GM13976 (cell line): ENCODE results near the gene ZNF652.

ENCODE experiments used
- DNase-seq: peaks from one replicate; pipeline ENCODE4 v3.0.0; 2012; ENCODE audit warnings: low spot score
- in situ Hi-C: fragments of 300-500 bp; cut with MboI; formaldehyde crosslinking; loops from one replicate; pipeline ENCODE4 v1.12.0; 2022; ENCODE audit warnings: low sequenced_read_pairs, mixed read lengths, inconsistent platforms; ENCODE audit not compliant: unreplicated experiment
- TF ChIP-seq, protein P1 (sequence below): IDR thresholded peaks from 2 replicates; pipeline ENCODE4 v1.5.1; 2012; ENCODE audit warnings: borderline replicate concordance, mild to moderate bottlenecking; ENCODE audit not compliant: insufficient read depth; ENCODE audit errors: extremely low read depth, missing control alignments, control extremely low read depth

ZNF652 gene

DNA sequence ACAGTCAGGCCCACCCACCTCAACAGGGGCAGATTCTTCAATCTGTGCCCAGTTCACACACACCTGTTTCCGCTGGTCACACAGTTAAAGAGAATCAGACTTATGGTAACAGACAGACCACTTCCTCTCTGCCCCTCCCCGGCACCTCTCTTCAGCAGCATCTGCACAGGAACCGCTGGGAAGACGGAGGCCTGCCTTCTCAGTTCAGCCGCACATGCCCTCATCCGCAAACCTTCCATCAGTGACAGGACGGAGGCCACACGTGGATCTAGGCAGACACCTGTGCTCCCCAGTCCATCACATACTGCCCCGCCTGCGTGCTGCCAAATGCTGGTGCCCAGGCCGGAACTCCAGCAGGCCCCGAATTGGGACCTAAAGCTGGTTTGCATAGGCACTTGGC, 42.3 kb upstream of the ZNF652 start:
- TF ChIP-seq, protein P1, sequence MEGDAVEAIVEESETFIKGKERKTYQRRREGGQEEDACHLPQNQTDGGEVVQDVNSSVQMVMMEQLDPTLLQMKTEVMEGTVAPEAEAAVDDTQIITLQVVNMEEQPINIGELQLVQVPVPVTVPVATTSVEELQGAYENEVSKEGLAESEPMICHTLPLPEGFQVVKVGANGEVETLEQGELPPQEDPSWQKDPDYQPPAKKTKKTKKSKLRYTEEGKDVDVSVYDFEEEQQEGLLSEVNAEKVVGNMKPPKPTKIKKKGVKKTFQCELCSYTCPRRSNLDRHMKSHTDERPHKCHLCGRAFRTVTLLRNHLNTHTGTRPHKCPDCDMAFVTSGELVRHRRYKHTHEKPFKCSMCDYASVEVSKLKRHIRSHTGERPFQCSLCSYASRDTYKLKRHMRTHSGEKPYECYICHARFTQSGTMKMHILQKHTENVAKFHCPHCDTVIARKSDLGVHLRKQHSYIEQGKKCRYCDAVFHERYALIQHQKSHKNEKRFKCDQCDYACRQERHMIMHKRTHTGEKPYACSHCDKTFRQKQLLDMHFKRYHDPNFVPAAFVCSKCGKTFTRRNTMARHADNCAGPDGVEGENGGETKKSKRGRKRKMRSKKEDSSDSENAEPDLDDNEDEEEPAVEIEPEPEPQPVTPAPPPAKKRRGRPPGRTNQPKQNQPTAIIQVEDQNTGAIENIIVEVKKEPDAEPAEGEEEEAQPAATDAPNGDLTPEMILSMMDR = no peak
- in situ Hi-C loops = loop anchor here (10.0 to 25.0 kb wide), 2 partner anchors 150 to 283 kb away; partner anchors contain the start of gene SPOP

DNA sequence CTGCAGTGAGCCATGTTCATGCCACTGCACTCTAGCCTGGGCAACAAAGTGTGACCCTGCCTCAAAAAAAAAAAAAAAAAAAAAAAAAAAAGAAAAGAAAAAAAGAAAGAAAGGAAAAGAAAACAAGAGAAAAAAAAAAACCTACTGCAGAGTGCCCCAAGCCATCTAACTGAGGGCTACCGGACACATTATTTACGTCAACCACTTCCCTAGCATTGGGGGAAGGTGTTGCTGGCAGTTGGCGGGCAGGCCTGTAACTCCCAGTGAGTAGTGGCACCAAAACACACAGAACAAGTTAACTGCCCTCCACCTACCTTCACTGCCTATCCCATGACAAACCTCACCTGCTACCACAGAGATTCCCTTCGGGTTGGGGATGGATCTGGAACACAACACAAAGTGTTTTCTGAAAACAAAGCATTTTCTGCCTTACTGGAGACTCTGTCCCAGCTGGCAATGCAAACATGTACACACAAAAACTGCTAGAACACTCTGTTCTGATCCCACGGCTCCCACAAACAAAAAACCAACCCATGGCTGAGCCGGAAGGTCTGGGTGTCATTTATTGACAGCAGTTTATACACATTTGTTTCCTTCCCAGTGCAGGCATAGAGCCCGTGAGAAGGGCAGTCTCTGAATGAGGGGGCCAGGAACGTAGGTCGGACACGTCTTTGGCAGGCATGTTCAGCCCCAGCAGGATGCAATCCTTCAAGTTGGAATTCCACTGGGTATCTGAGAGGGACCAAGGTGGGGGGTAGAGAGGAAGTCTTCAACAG, 41.7 kb upstream of the ZNF652 start:
- TF ChIP-seq, protein P1 = no peak
- DNase-seq = no peak
- in situ Hi-C loops = loop anchor here (10.0 to 25.0 kb wide), 2 partner anchors 151 to 284 kb away; partner anchors contain the start of gene SPOP

More for the DNA sequence above, 42.3 kb upstream of the ZNF652 start:
- DNase-seq = no peak

DNA sequence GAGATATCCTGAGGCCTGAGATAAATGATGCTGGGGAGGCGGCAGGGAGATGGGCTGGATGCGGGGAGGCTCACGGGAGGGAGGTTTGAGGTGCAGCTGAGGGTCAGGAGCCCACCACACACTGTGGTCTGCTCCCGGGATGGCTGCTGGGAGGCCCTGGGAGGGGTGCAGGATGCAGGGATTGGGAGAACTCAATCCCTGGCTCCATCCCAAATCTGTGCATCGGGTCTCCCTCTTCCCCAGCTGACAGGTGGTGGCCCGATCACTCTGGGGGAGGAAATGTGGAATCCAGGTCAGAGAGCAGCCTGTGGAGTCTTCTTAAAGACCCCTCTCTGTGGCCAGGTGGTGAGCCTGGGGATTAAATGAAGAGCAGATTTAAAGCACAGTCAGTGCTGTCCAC, 40.7 kb upstream of the ZNF652 start:
- DNase-seq = no peak
- in situ Hi-C loops = loop anchor here (10.0 to 25.0 kb wide), 2 partner anchors 152 to 285 kb away; partner anchors contain the start of gene SPOP
- TF ChIP-seq, protein P1 = no peak

DNA sequence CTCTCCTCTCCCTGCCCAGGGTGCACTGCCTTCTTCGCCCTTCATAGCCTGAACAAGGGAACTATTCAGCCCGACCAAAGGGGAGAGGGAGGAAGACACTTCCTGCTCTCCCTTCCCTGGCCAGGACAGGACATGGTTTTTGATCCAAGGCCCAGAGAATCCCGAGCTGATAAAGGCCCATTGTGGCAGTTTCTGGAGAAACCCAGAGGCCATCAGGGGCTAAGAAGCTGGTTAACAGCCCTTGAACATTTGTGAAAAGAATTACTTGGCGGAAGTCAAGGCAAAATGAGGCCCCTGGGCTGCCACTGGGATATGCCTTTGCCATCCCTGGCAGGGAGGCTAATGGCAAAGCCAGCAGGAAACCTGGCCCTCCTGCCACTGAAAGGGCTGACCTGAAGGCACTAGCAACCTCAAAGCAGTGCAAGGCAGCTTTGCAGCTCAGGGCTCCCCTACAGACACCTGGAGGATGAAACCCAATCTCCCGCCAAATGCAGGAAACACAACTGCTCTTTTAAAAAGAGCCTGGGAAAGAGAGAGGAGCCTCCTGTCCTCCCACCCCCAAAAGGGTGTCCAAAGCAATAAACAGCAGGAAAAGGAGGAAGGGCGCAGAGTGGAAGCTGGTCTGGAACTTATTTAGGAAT, 40.0 kb upstream of the ZNF652 start:
- TF ChIP-seq, protein P1 = no peak
- in situ Hi-C loops = loop anchor here (10.0 to 25.0 kb wide), 2 partner anchors 153 to 285 kb away; partner anchors contain the start of gene SPOP
- no peak for DNase-seq

DNA sequence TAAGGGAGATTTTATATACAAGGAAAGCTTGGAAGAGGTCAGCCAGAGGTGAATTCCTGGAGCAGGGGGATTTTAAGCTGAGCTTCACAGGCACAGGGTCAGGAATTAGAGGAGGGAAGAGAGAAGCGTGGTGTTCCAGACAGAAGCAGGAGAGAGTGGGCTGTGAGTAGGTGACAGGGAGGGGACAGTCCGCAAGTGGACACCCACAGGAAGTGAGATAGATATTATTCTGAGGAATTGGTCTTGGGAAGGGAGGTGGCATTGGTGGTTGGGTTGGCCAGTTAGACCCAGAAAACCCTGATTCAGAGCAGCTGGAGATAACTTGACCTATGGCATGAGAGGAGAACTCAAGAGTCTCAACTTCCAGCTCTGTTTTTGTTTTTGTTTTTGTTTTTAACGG, 37.9 kb upstream of the ZNF652 start:
- no peak for DNase-seq
- TF ChIP-seq, protein P1 = no peak
- in situ Hi-C loops = loop anchor here (5.0 to 25.0 kb wide), 3 partner anchors 83 to 287 kb away; partner anchors contain the start of gene SPOP

DNA sequence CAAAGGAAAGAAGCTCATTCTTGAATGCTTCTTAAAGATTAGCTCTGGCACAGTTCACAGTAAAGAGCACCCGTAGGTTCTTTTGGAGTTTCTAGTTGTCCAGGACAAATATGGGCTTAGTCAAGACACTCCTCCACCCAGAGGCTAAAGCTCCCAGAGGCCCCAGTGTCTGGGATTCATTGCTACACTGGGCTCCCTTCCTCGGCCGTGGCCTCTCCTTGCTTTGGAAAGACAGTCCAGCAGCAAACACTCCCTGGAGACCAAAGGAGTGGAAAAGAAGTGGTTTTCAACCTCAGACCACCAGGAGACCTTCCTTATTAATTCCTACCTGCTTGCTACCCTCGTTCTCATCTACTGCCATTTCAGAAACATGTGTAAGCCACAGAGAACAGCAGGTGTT, 35.5 kb upstream of the ZNF652 start:
- TF ChIP-seq, protein P1 = no peak
- DNase-seq = no peak
- in situ Hi-C loops = loop anchor here (5.0 kb wide), 1 partner anchor 80 kb away; no protein-coding TSS in a partner anchor
